ENCODE results near the gene SPACA9. TPM values are rescaled to one million over a fixed set of nuclear protein-coding genes. Genes with fewer than 3 reads are reported as not detected.

The SPACA9 gene
- total and polyA plus RNA-seq, 2 of the 4 experiments (the other 2 are of a cell fraction) = 0.90 to 4.9 TPM

DNA sequence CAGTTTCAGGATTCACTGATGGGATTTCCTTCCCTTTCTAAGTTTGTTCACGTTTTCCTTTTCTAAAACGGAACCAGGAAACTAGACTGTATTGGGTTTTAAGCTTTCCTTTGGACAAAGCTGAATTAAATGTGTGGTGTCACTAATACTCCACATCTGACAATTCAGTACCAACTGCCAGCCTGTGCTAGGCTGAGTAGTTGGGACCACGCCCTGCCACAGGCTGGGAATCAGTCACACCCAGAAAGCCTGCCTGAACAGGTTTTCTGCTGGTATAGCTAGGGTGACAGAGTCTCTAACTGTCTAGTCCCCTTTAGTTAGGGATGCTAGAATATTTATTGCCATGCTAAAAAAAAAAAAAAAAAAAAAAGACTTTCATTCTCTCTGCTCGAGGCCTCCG, 15.6 kb downstream of the SPACA9 start:
- Histone ChIP-seq H2BK20ac (ENCODE audit: low read depth, low read length) (no peak overlapping the region), H2AFZ (replicated peaks; ENCODE audit: low read length, poor library complexity) (no peak overlapping the region), H3K14ac (replicated peaks; ENCODE audit: low read depth, low read length) (no peak overlapping the region), H3K4me1 (ENCODE audit: control insufficient read depth, insufficient read depth, low read length) (no peaks in the 10 kb centered on the region), H3K79me1 (ENCODE audit: low read depth in 1 of 2, low read length in 2 of 2) (no peaks in the 10 kb centered on the region), H3K9me1 (ENCODE audit: insufficient read depth, low read length) (no peaks in the 10 kb centered on the region), H4K91ac (ENCODE audit: insufficient read depth, low read depth, low read length) (no peak overlapping the region), H3K56ac (ENCODE audit: extremely low read depth, insufficient read depth, low read length) (no peak overlapping the region), H3K4me3 (ENCODE audit: insufficient read depth, low read depth, low read length) (no peak overlapping the region), H2AK9ac (replicated peaks; ENCODE audit: low read depth, low read length, poor library complexity) (no peak overlapping the region), H2BK5ac (ENCODE audit: low read depth, low read length, poor library complexity, severe bottlenecking) (no peak overlapping the region), H3K4me2 (ENCODE audit: low read depth, low read length) (no peak overlapping the region), H3K9ac (ENCODE audit: low read depth, low read length) (no peak overlapping the region), H2BK15ac (ENCODE audit: low read depth, low read length) (no peak overlapping the region), H3K18ac (ENCODE audit: low read depth, low read length) (no peak overlapping the region), H3K36me3 (ENCODE audit: control insufficient read depth, insufficient read depth, low read length) (peaks cover 47% of the 10 kb centered on the region), H4K20me1 (ENCODE audit: insufficient read depth, low read length) (0 out of 2 replicates have a peak, but pooled peaks cover 5% of the 10 kb centered on the region), H3K4ac (ENCODE audit: low read depth, low read length) (no peak overlapping the region), H3K27ac (ENCODE audit: insufficient read depth, low read length) (no peak overlapping the region), H4K8ac (ENCODE audit: low read depth in 2 of 2, low read length in 2 of 2) (no peak overlapping the region), H3K23ac (ENCODE audit: low read depth, low read length) (no peak overlapping the region), H2AK5ac (ENCODE audit: low read depth, low read length) (no peak overlapping the region), H2BK120ac (ENCODE audit: low read depth, low read length) (no peak overlapping the region), H3K27me3 (ENCODE audit: control insufficient read depth, insufficient read depth, low read length) (no peaks in the 10 kb centered on the region), H3K9me3 (ENCODE audit: control insufficient read depth, insufficient read depth, low read length) (no peaks in the 10 kb centered on the region), H4K5ac (ENCODE audit: low read depth, low read length) (no peak overlapping the region)
- in situ Hi-C loops (cut with MboI; ENCODE audit: low sequenced_read_pairs) (no loop called here), intact Hi-C loops (cut with micrococcal nuclease) (no loop called here), dilution Hi-C loops (cut with HindIII; ENCODE audit: low sequenced_read_pairs, unreplicated experiment) (no loop called here)
- TF ChIP-seq BHLHE40 (IDR thresholded peaks at IDR 0.05; ENCODE audit: low read depth, low read length) = no peak
- TF ChIP-seq RFX5 (IDR thresholded peaks at IDR 0.05; ENCODE audit: low read depth, low read length) = no peak
- no peak for TF ChIP-seq POLR2A (IDR thresholded peaks at IDR 0.05; ENCODE audit: low read depth, low read length)
- TF ChIP-seq MAZ (IDR thresholded peaks at IDR 0.05; ENCODE audit: borderline replicate concordance, low read depth, low read length) = no peak
- TF ChIP-seq, protein P1, sequence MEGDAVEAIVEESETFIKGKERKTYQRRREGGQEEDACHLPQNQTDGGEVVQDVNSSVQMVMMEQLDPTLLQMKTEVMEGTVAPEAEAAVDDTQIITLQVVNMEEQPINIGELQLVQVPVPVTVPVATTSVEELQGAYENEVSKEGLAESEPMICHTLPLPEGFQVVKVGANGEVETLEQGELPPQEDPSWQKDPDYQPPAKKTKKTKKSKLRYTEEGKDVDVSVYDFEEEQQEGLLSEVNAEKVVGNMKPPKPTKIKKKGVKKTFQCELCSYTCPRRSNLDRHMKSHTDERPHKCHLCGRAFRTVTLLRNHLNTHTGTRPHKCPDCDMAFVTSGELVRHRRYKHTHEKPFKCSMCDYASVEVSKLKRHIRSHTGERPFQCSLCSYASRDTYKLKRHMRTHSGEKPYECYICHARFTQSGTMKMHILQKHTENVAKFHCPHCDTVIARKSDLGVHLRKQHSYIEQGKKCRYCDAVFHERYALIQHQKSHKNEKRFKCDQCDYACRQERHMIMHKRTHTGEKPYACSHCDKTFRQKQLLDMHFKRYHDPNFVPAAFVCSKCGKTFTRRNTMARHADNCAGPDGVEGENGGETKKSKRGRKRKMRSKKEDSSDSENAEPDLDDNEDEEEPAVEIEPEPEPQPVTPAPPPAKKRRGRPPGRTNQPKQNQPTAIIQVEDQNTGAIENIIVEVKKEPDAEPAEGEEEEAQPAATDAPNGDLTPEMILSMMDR (conservative IDR thresholded peaks at IDR 0.05; ENCODE audit: low read depth, low read length) = no peak
- no peak for TF ChIP-seq MXI1 (IDR thresholded peaks at IDR 0.05; ENCODE audit: borderline replicate concordance, low read depth, low read length)
- TF ChIP-seq CHD1 (IDR thresholded peaks at IDR 0.05; ENCODE audit: low read depth, low read length) = no peak
- ATAC-seq (ENCODE audit: low read depth) = no peak
- ChIA-PET POLR2A (ENCODE audit: unreplicated experiment) (no interaction called here), CTCF (no interaction called here)
- no peak for DNase-seq
- no CpG with 5 or more reads among the region's 5 CpGs for WGBS, 2 experiments (ENCODE audit: extremely low coverage in 2 of 2, insufficient read length in 1 of 2)
- BruUV-seq (replicated peaks) = no TSS peak
